GM18868 (cell line): ENCODE measurements around the gene NAP1L4.

ENCODE experiments used
- ATAC-seq: cut with Tn5 transposase; IDR thresholded peaks from one replicate; pipeline ENCODE4 v1.9.1; 2021; ENCODE audit warnings: mild to moderate bottlenecking, moderate library complexity; ENCODE audit not compliant: unreplicated experiment

The NAP1L4 gene

GRCh38 chr11:2992234-2992996 lies at the start of gene NAP1L4:
Gene NAP1L4, minus strand, starts transcription at chr11:2992329. Its CDS starts 13,109 bp downstream, at chr11:2979220.
- peak; percentile 87 for ATAC-seq

- ATAC-seq = no peak
Observed at GRCh38 chr11:3040881-3041280, 48.8 kb upstream of the NAP1L4 start.

- no peak for ATAC-seq
Observed at GRCh38 chr11:3037945-3038271, 45.8 kb upstream of the NAP1L4 start.

GRCh38 chr11:3037040-3037944 lies 45.2 kb upstream of the NAP1L4 start:
- ATAC-seq = no peak

GRCh38 chr11:3036419-3036818 lies 44.3 kb upstream of the NAP1L4 start:
- peak; percentile 72 for ATAC-seq

- ATAC-seq = no peak
Observed at GRCh38 chr11:3035333-3035732, 43.2 kb upstream of the NAP1L4 start.

GRCh38 chr11:3030289-3031070 lies 38.4 kb upstream of the NAP1L4 start:
- no peak for ATAC-seq

- no peak for ATAC-seq
Observed at GRCh38 chr11:3028813-3029212, 36.7 kb upstream of the NAP1L4 start.

GRCh38 chr11:3026803-3027202 lies 34.7 kb upstream of the NAP1L4 start:
- ATAC-seq = no peak

GRCh38 chr11:3022982-3023381 lies 30.9 kb upstream of the NAP1L4 start:
- ATAC-seq = no peak

- peak; percentile 83 for ATAC-seq
Observed at GRCh38 chr11:3022300-3022967, 30.3 kb upstream of the NAP1L4 start.

- no peak for ATAC-seq
Observed at GRCh38 chr11:3021125-3021524, 29.0 kb upstream of the NAP1L4 start.

- ATAC-seq = no peak
Observed at GRCh38 chr11:3020011-3020410, 27.9 kb upstream of the NAP1L4 start.

- ATAC-seq = no peak
Observed at GRCh38 chr11:3018596-3018995, 26.5 kb upstream of the NAP1L4 start.

- no peak for ATAC-seq
Observed at GRCh38 chr11:3016861-3017260, 24.7 kb upstream of the NAP1L4 start.

- ATAC-seq = no peak
Observed at GRCh38 chr11:3015796-3016195, 23.7 kb upstream of the NAP1L4 start.

GRCh38 chr11:3014943-3015342 lies 22.8 kb upstream of the NAP1L4 start:
- no peak for ATAC-seq

- ATAC-seq = peak; percentile 67
Observed at GRCh38 chr11:3014057-3014938, 22.2 kb upstream of the NAP1L4 start.
